GM12878 (cell line): ENCODE results near the gene NCKAP5. TPM values are rescaled to one million over a fixed set of nuclear protein-coding genes. Genes with fewer than 3 reads are reported as not detected.

Experiments used
- ATF7 ChIP-seq: fragments of 450-650 bp; IDR thresholded peaks from 2 replicates; pipeline ENCODE4 v1.6.1; 2016; ENCODE audit warnings: low read depth, mild to moderate bottlenecking
- BACH1 ChIP-seq: fragments of 450-650 bp; IDR thresholded peaks from 2 replicates; pipeline ENCODE4 v1.6.1; 2017; ENCODE audit warnings: mild to moderate bottlenecking, borderline replicate concordance
- CBX3 ChIP-seq: fragments of 200-600 bp; sonication (generic); IDR thresholded peaks from 2 replicates; pipeline ENCODE4 v1.6.1; 2016; ENCODE audit warnings: low read depth, borderline replicate concordance
- CREM ChIP-seq: IDR thresholded peaks from 2 replicates; pipeline ENCODE4 v1.6.1; 2014; ENCODE audit warnings: antibody characterized with exemption, low read depth
- EZH2 ChIP-seq: IDR thresholded peaks from 2 replicates; pipeline ENCODE4 v1.6.1; 2012; ENCODE audit warnings: low read depth, mild to moderate bottlenecking, control low read depth, inconsistent platforms, low read length, borderline replicate concordance; ENCODE audit not compliant: control insufficient read depth
- FOXK2 ChIP-seq: fragments of 450-650 bp; IDR thresholded peaks from 2 replicates; pipeline ENCODE4 v1.6.1; 2017; ENCODE audit warnings: mild to moderate bottlenecking, moderate library complexity
- IRF4 ChIP-seq: IDR thresholded peaks from 2 replicates; pipeline ENCODE4 v1.6.1; 2011; ENCODE audit warnings: low read depth, low read length
- MTA3 ChIP-seq: IDR thresholded peaks from 2 replicates; pipeline ENCODE4 v1.6.1; 2012; ENCODE audit warnings: low read length, inconsistent platforms, borderline replicate concordance
- MYC ChIP-seq: IDR thresholded peaks from 2 replicates; pipeline ENCODE4 v1.6.1; 2011; ENCODE audit warnings: mild to moderate bottlenecking, low read length, moderate library complexity, inconsistent platforms; ENCODE audit not compliant: insufficient read depth, insufficient replicate concordance, insufficient read length, severe bottlenecking
- NFYA ChIP-seq: IDR thresholded peaks from 2 replicates; pipeline ENCODE4 v1.6.1; 2011; ENCODE audit warnings: low read depth, mild to moderate bottlenecking, low read length, improper control_type of control experiment, borderline replicate concordance
- NRF1 ChIP-seq: conservative IDR thresholded peaks from 2 replicates; pipeline ENCODE4 v1.6.1; 2011; ENCODE audit warnings: mild to moderate bottlenecking, low read depth, low read length, improper control_type of control experiment
- PAX5 ChIP-seq: IDR thresholded peaks from 2 replicates; pipeline ENCODE4 v1.6.1; 2011; ENCODE audit warnings: low read depth, low read length, borderline replicate concordance
- PAX8 ChIP-seq: fragments of 450-650 bp; IDR thresholded peaks from 2 replicates; pipeline ENCODE4 v1.6.1; 2017; ENCODE audit warnings: mild to moderate bottlenecking, moderate library complexity
- SIX5 ChIP-seq: IDR thresholded peaks from 2 replicates; pipeline ENCODE4 v1.6.1; 2011; ENCODE audit warnings: mild to moderate bottlenecking, low read depth, low read length, moderate library complexity; ENCODE audit not compliant: severe bottlenecking
- SP1 ChIP-seq: IDR thresholded peaks from one replicate; pipeline ENCODE4 v1.6.1; 2011; ENCODE audit warnings: low read depth, low read length
- SUPT20H ChIP-seq: IDR thresholded peaks from 2 replicates; pipeline ENCODE4 v1.6.1; 2011; ENCODE audit warnings: low read depth, mild to moderate bottlenecking, low read length, moderate library complexity, borderline replicate concordance; ENCODE audit not compliant: control insufficient read depth
- TCF12 ChIP-seq: IDR thresholded peaks from 2 replicates; pipeline ENCODE4 v1.6.1; 2011; ENCODE audit warnings: low read depth, mild to moderate bottlenecking, low read length
- ZBED1 ChIP-seq: IDR thresholded peaks from 2 replicates; pipeline ENCODE4 v1.6.1; 2016; ENCODE audit warnings: borderline replicate concordance
- ZNF217 ChIP-seq: fragments of 450-650 bp; IDR thresholded peaks from 2 replicates; pipeline ENCODE4 v1.6.1; 2017; ENCODE audit warnings: antibody characterized with exemption, mild to moderate bottlenecking
- polyA plus RNA-seq, 11 experiments: library from polyadenylated mRNA; depleted of rRNA in 4 of 11; unstranded in 6 of 11; stranded (reverse) in 5 of 11; fragments of >200 nt; fragmentation: Nextera tagmentation in 4 of 11; fragmentation: Illumina TruSeq in 1 of 11; extraction: Ambion mirVana in 4 of 11; extraction: Trizol in 1 of 11; gene quantifications; 1 replicate in 1 of 11; 2 replicates in 10 of 11; pipeline versions ENCODE4 v1.2.1 to v1.2.3, GENCODE V29; 2011 to 2016; ENCODE audit warnings: inconsistent platforms in 2 of 11, missing spikeins in 2 of 11, low read depth in 1 of 11
- total RNA-seq, 4 experiments: library from RNA; depleted of rRNA in 3 of 4; stranded (reverse); fragments of >200 nt in 3 of 4; fragmentation: Illumina TruSeq in 1 of 4; extraction: Trizol in 1 of 4; gene quantifications; 2 replicates each; pipeline versions ENCODE4 v1.2.1 to v1.2.3, GENCODE V29; 2013 to 2021
- TF ChIP-seq, protein P1 (sequence below): fragments of 450-650 bp; formaldehyde crosslinking; IDR thresholded peaks from 2 replicates; pipeline ENCODE4 v1.4.0; 2020; ENCODE audit warnings: mild to moderate bottlenecking, moderate library complexity
- TF ChIP-seq, protein P2 (sequence below): fragments of 450-650 bp; conservative IDR thresholded peaks from 2 replicates; pipeline ENCODE4 v1.6.1; 2017; ENCODE audit warnings: mild to moderate bottlenecking, moderate library complexity
- TF ChIP-seq, protein P3 (sequence below): IDR thresholded peaks from 2 replicates; pipeline ENCODE4 v1.6.1; 2012; ENCODE audit warnings: low read length, inconsistent platforms
- TF ChIP-seq, protein P4 (sequence below): fragments of 450-650 bp; formaldehyde crosslinking; IDR thresholded peaks from 2 replicates; pipeline ENCODE4 v1.4.0; 2022; ENCODE audit warnings: mild to moderate bottlenecking, moderate library complexity

The NCKAP5 gene
- total and polyA plus RNA-seq, 10 of the 15 experiments (the other 5 are each of a cell fraction or from before 2014, with no cell fraction given): 0.06 to 0.44 (median 0.16) TPM

DNA sequence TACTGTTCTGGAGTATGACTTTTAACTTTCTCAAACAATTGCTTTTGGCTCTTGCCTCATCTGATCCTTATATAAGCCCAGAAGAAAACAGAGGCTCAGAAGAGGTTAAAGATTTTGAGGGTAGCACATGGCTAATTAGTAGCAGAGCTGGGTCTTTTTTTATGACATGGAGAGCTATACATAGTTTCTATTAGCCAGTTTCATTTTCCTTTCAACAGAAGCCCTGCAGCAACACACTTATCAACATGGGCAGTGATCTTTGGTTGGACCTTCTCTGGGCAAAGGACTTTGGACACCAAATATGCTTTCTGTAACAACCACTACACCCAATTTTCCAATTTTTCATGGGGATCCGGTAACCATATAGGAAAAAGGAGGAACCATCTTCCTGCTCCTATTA lies 64.9 kb downstream of the NCKAP5 start (continued):
- TF ChIP-seq NRF1 (no peak), PAX8 (no peak), ZNF217 (no peak), NFYA (no peak), MYC (no peak), SP1 (no peak), BACH1 (no peak), ATF7 (peak; percentile 80), SUPT20H (no peak), CBX3 (no peak), ZBED1 (no peak), CREM (no peak), PAX5 (no peak), IRF4 (no peak), MTA3 (no peak), SIX5 (no peak), FOXK2 (peak; percentile 61), TCF12 (no peak), EZH2 (no peak)
- TF ChIP-seq, protein P1, sequence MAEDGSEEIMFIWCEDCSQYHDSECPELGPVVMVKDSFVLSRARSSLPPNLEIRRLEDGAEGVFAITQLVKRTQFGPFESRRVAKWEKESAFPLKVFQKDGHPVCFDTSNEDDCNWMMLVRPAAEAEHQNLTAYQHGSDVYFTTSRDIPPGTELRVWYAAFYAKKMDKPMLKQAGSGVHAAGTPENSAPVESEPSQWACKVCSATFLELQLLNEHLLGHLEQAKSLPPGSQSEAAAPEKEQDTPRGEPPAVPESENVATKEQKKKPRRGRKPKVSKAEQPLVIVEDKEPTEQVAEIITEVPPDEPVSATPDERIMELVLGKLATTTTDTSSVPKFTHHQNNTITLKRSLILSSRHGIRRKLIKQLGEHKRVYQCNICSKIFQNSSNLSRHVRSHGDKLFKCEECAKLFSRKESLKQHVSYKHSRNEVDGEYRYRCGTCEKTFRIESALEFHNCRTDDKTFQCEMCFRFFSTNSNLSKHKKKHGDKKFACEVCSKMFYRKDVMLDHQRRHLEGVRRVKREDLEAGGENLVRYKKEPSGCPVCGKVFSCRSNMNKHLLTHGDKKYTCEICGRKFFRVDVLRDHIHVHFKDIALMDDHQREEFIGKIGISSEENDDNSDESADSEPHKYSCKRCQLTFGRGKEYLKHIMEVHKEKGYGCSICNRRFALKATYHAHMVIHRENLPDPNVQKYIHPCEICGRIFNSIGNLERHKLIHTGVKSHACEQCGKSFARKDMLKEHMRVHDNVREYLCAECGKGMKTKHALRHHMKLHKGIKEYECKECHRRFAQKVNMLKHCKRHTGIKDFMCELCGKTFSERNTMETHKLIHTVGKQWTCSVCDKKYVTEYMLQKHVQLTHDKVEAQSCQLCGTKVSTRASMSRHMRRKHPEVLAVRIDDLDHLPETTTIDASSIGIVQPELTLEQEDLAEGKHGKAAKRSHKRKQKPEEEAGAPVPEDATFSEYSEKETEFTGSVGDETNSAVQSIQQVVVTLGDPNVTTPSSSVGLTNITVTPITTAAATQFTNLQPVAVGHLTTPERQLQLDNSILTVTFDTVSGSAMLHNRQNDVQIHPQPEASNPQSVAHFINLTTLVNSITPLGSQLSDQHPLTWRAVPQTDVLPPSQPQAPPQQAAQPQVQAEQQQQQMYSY: no peak
- TF ChIP-seq, protein P2, sequence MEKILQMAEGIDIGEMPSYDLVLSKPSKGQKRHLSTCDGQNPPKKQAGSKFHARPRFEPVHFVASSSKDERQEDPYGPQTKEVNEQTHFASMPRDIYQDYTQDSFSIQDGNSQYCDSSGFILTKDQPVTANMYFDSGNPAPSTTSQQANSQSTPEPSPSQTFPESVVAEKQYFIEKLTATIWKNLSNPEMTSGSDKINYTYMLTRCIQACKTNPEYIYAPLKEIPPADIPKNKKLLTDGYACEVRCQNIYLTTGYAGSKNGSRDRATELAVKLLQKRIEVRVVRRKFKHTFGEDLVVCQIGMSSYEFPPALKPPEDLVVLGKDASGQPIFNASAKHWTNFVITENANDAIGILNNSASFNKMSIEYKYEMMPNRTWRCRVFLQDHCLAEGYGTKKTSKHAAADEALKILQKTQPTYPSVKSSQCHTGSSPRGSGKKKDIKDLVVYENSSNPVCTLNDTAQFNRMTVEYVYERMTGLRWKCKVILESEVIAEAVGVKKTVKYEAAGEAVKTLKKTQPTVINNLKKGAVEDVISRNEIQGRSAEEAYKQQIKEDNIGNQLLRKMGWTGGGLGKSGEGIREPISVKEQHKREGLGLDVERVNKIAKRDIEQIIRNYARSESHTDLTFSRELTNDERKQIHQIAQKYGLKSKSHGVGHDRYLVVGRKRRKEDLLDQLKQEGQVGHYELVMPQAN: no peak
- TF ChIP-seq, protein P3, sequence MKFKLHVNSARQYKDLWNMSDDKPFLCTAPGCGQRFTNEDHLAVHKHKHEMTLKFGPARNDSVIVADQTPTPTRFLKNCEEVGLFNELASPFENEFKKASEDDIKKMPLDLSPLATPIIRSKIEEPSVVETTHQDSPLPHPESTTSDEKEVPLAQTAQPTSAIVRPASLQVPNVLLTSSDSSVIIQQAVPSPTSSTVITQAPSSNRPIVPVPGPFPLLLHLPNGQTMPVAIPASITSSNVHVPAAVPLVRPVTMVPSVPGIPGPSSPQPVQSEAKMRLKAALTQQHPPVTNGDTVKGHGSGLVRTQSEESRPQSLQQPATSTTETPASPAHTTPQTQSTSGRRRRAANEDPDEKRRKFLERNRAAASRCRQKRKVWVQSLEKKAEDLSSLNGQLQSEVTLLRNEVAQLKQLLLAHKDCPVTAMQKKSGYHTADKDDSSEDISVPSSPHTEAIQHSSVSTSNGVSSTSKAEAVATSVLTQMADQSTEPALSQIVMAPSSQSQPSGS: no peak
- TF ChIP-seq, protein P4, sequence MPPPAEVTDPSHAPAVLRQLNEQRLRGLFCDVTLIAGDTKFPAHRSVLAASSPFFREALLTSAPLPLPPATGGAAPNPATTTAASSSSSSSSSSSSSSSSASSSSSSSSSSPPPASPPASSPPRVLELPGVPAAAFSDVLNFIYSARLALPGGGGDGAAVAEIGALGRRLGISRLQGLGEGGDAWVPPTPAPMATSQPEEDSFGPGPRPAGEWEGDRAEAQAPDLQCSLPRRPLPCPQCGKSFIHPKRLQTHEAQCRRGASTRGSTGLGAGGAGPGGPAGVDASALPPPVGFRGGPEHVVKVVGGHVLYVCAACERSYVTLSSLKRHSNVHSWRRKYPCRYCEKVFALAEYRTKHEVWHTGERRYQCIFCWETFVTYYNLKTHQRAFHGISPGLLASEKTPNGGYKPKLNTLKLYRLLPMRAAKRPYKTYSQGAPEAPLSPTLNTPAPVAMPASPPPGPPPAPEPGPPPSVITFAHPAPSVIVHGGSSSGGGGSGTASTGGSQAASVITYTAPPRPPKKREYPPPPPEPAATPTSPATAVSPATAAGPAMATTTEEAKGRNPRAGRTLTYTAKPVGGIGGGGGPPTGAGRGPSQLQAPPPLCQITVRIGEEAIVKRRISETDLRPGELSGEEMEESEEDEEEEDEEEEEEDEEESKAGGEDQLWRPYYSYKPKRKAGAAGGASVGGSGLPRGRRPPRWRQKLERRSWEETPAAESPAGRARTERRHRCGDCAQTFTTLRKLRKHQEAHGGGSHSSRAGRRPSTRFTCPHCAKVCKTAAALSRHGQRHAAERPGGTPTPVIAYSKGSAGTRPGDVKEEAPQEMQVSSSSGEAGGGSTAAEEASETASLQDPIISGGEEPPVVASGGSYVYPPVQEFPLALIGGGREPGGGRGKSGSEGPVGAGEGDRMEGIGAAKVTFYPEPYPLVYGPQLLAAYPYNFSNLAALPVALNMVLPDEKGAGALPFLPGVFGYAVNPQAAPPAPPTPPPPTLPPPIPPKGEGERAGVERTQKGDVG (CRISPR knock-in tag): no peak
